ENCODE measurements around the gene UGCG. TPM values are rescaled to one million over a fixed set of nuclear protein-coding genes. Genes with fewer than 3 reads are reported as not detected.

Gene UGCG
- total and polyA plus RNA-seq, 2 of the 8 experiments (the other 6 are each of a cell fraction or from before 2014, with no cell fraction given): 14.9 to 34.0 TPM

GRCh38 chr9:111955048-111955447, 58.4 kb downstream of the UGCG start:
- no peaks in the 10 kb centered on the region for H3K23me2 ChIP-seq (ENCODE audit: low read depth, low read length)
- H3K18ac ChIP-seq (ENCODE audit: extremely low read depth, low read length): no peak overlapping the region
- H3K4me3 ChIP-seq (ENCODE audit: extremely low read depth in 1 of 4, insufficient read depth in 2 of 4, low read depth in 3 of 4, low read length in 4 of 4): no peak overlapping the region
- H3K79me2 ChIP-seq (ENCODE audit: control insufficient read depth in 1 of 2, insufficient read depth in 2 of 2, low read length in 2 of 2): no peaks in the 10 kb centered on the region
- H4K20me1 ChIP-seq (replicated peaks in 1 of 2; ENCODE audit: control insufficient read depth in 1 of 2, insufficient read depth in 2 of 2, low read length in 2 of 2): no peaks in the 10 kb centered on the region
- WGBS, 2 experiments (ENCODE audit: extremely low coverage in 1 of 2, insufficient coverage in 1 of 2, insufficient read length in 1 of 2, insufficient replicate concordance in 2 of 2, low coverage in 1 of 2, low lambda C conversion rate in 2 of 2, missing lambda C conversion rate in 1 of 2): 79% methylated on average over 6 of the region's 6 CpGs; no CpG with 5 or more reads in 1 of the 2 experiments
- H3K14ac ChIP-seq (ENCODE audit: insufficient read length): no peak overlapping the region
- no peak overlapping the region for H4K91ac ChIP-seq (replicated peaks; ENCODE audit: insufficient read length, low read length)
- H3K4me2 ChIP-seq (ENCODE audit: insufficient read depth in 1 of 2, low read depth in 2 of 2, low read length in 2 of 2): no peak overlapping the region
- H4K5ac ChIP-seq (ENCODE audit: insufficient read length, low read depth, low read length): no peak overlapping the region
- H2BK20ac ChIP-seq (ENCODE audit: low read length): no peak overlapping the region
- no peak overlapping the region for H2BK120ac ChIP-seq (replicated peaks; ENCODE audit: low read depth, low read length)
- H3K36me3 ChIP-seq (ENCODE audit: control insufficient read depth in 2 of 4, insufficient read depth in 4 of 4, low read length in 3 of 4): no peaks in the 10 kb centered on the region
- H3K56ac ChIP-seq (replicated peaks; ENCODE audit: insufficient read length, low read depth, low read length): no peak overlapping the region
- DNase-seq (ENCODE audit: low read depth in 1 of 2, low spot score in 2 of 2) (no peak), FAIRE-seq (no peak)
- no peaks in the 10 kb centered on the region for H3K79me1 ChIP-seq (ENCODE audit: low read depth, low read length)
- no peak overlapping the region for H3K4ac ChIP-seq (replicated peaks; ENCODE audit: insufficient read length, low read depth, low read length)
- no peak overlapping the region for H2AFZ ChIP-seq (ENCODE audit: low read length)
- H3K27ac ChIP-seq (ENCODE audit: low read depth, low read length): no peak overlapping the region
- no peaks in the 10 kb centered on the region for H3K9me3 ChIP-seq (ENCODE audit: insufficient read depth in 2 of 2, low read depth in 1 of 2, low read length in 1 of 2)
- no peak overlapping the region for H2BK12ac ChIP-seq (ENCODE audit: low read depth, low read length)
- POLR2A ChIA-PET (ENCODE audit: partially characterized antibody): interaction anchor here (0.7 to 0.8 kb wide), 2 partner anchors 17 to 58 kb away, joined by 3 read pairs; no protein-coding TSS in a partner anchor
- CTCF ChIA-PET (ENCODE audit: partially characterized antibody): interaction anchor here (0.9 to 1.0 kb wide), 2 partner anchors 12 to 64 kb away, joined by 3 to 4 read pairs; no protein-coding TSS in a partner anchor
- H3K9ac ChIP-seq (replicated peaks in 1 of 4; ENCODE audit: extremely low read depth in 1 of 4, low read depth in 3 of 4, low read length in 3 of 4): no peak overlapping the region
- H2BK15ac ChIP-seq (ENCODE audit: low read length): no peak overlapping the region
- H2BK5ac ChIP-seq (ENCODE audit: low read depth, low read length): no peak overlapping the region
- no peaks in the 10 kb centered on the region for H3K27me3 ChIP-seq (replicated peaks in 1 of 4; ENCODE audit: control insufficient read depth in 3 of 4, extremely low read depth in 1 of 4, insufficient read depth in 3 of 4, low read length in 3 of 4)
- peaks cover 0 to 3% (median 1%) of the 10 kb centered on the region in 4 experiments; a peak in 2 of 7 replicates for H3K4me1 ChIP-seq (replicated peaks in 1 of 4; ENCODE audit: control insufficient read depth in 3 of 4, insufficient read depth in 4 of 4, low read length in 3 of 4)
- H3K23ac ChIP-seq (ENCODE audit: insufficient read length): no peak overlapping the region
- H4K8ac ChIP-seq (ENCODE audit: extremely low read depth, insufficient read depth, low read length): no peak overlapping the region
- H2AK5ac ChIP-seq (ENCODE audit: low read depth, low read length): no peak overlapping the region
- TF ChIP-seq POLR2AphosphoS5 (IDR thresholded peaks at IDR 0.05; ENCODE audit: low read depth, low read length) (no peak), SP1 (IDR thresholded peaks at IDR 0.05; ENCODE audit: low read depth, low read length) (no peak), RFX5 (IDR thresholded peaks at IDR 0.05; ENCODE audit: borderline replicate concordance, low read depth, low read length) (no peak), HDAC2 (IDR thresholded peaks at IDR 0.05; ENCODE audit: borderline replicate concordance in 1 of 2, low read depth in 2 of 2, low read length in 2 of 2) (no peak), CEBPB (IDR thresholded peaks at IDR 0.05; ENCODE audit: low read depth, low read length) (no peak), SAP30 (IDR thresholded peaks at IDR 0.05; ENCODE audit: insufficient read depth, insufficient replicate concordance, low read length) (no peak), KDM5A (IDR thresholded peaks at IDR 0.05; ENCODE audit: low read length) (no peak), JUN (IDR thresholded peaks at IDR 0.05; ENCODE audit: low read depth, low read length) (no peak), ATF2 (IDR thresholded peaks at IDR 0.05; ENCODE audit: low read length) (no peak), TEAD4 (IDR thresholded peaks at IDR 0.05; ENCODE audit: low read depth, low read length) (no peak), SP4 (IDR thresholded peaks at IDR 0.05; ENCODE audit: low read length) (no peak), SP2 (IDR thresholded peaks at IDR 0.05; ENCODE audit: low read length) (no peak), ATF3 (IDR thresholded peaks at IDR 0.05; ENCODE audit: insufficient read depth, low read depth, low read length) (no peak)

Data from H1 (cell line).